ENCODE results near the gene SUPT20H. TPM values are rescaled to one million over a fixed set of nuclear protein-coding genes. Genes with fewer than 3 reads are reported as not detected.

SUPT20H gene
- total RNA-seq, 1 donor from 2014 or later = 34.1 TPM

DNA sequence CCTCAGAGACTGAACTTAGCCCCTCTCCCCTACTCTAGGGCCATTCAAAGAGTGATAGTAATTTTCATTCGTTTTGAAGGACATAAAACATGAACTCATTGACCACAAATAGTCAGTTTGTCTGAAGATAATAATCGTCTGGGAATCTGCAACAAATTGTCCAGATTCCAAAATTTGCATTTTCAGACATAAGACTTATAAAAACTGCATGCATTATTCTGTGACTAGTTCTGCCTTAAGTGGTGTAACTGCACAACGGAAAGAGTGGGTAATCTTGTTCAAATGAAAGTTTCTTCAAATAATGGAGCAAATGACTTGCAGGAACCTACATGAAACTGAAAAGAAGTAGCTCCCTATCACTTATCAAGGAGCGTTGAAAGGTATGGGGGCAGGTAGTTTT lies 37.6 kb upstream of the SUPT20H start:
- Histone ChIP-seq H3K4me3 (no peak overlapping the region), H3K27me3 (no peaks in the 10 kb centered on the region), H3K36me3 (no peaks in the 10 kb centered on the region), H3K27ac (no peak overlapping the region), H3K9me3 (no peaks in the 10 kb centered on the region), H3K4me1 (no peaks in the 10 kb centered on the region)
- DNase-seq (ENCODE audit: extremely low spot score in 2 of 2) = no peak
- TF ChIP-seq POLR2A (IDR thresholded peaks at IDR 0.05) (no peak), POLR2AphosphoS5 (IDR thresholded peaks at IDR 0.05; ENCODE audit: insufficient read depth in 1 of 2, low read depth in 1 of 2) (no peak)
- TF ChIP-seq, protein P1, sequence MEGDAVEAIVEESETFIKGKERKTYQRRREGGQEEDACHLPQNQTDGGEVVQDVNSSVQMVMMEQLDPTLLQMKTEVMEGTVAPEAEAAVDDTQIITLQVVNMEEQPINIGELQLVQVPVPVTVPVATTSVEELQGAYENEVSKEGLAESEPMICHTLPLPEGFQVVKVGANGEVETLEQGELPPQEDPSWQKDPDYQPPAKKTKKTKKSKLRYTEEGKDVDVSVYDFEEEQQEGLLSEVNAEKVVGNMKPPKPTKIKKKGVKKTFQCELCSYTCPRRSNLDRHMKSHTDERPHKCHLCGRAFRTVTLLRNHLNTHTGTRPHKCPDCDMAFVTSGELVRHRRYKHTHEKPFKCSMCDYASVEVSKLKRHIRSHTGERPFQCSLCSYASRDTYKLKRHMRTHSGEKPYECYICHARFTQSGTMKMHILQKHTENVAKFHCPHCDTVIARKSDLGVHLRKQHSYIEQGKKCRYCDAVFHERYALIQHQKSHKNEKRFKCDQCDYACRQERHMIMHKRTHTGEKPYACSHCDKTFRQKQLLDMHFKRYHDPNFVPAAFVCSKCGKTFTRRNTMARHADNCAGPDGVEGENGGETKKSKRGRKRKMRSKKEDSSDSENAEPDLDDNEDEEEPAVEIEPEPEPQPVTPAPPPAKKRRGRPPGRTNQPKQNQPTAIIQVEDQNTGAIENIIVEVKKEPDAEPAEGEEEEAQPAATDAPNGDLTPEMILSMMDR (IDR thresholded peaks at IDR 0.05) = no peak
- intact Hi-C loops (cut with DNase I) = no loop called here

DNA sequence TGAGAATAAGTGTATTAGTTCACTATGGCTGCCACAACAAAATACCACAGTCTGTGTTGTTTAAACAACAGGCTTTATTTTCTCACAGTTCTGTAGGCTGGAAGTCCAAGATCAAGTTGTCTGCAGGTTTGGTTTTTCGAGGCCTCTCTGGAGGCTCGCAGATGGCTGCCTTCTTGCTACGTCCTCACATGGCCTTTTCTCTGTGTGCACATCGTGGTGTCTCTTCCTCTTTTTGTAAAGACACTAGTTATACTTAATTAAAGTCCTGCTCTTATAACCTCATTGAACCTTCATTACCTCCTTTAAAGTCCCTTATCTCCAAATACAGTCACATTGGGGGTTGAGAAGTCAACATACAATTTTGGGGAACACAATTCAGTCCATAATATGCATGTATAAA lies 35.4 kb upstream of the SUPT20H start:
- H3K27me3 ChIP-seq = no peaks in the 10 kb centered on the region
- TF ChIP-seq POLR2AphosphoS5 (IDR thresholded peaks at IDR 0.05; ENCODE audit: insufficient read depth in 1 of 2, low read depth in 1 of 2) = no peak
- no peak for TF ChIP-seq POLR2A (IDR thresholded peaks at IDR 0.05)
- TF ChIP-seq, protein P1 (IDR thresholded peaks at IDR 0.05) = no peak
- H3K36me3 ChIP-seq = no peaks in the 10 kb centered on the region
- intact Hi-C loops (cut with DNase I) = no loop called here
- no peak overlapping the region for H3K4me3 ChIP-seq
- no peaks in the 10 kb centered on the region for H3K9me3 ChIP-seq
- no peak for DNase-seq (ENCODE audit: extremely low spot score in 2 of 2)
- no peaks in the 10 kb centered on the region for H3K4me1 ChIP-seq
- H3K27ac ChIP-seq = no peak overlapping the region

DNA sequence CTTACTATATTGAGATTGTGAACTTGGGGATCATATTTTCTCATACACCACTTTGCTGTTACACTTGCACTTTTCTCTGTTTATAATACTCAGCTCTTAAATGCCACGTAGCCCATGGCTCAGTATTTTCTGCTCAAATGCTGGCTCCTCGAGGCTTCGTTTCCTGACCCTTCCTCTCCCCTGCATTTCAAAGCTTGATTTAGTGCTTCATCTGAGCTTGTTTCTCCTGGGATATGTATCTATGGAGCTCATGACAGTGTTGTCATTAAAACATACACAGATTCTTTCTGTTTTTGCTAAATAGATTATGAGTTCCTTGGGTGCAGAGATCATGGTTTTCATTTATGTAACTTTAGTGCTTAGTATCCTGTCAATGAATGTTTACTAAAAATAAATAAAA lies 34.6 kb upstream of the SUPT20H start:
- no peaks in the 10 kb centered on the region for H3K4me1 ChIP-seq
- no peaks in the 10 kb centered on the region for H3K36me3 ChIP-seq
- H3K27me3 ChIP-seq = no peaks in the 10 kb centered on the region
- TF ChIP-seq POLR2AphosphoS5 (IDR thresholded peaks at IDR 0.05; ENCODE audit: insufficient read depth in 1 of 2, low read depth in 1 of 2) = no peak
- TF ChIP-seq, protein P1 (IDR thresholded peaks at IDR 0.05) = no peak
- TF ChIP-seq POLR2A (IDR thresholded peaks at IDR 0.05) = no peak
- no peak overlapping the region for H3K4me3 ChIP-seq
- DNase-seq (ENCODE audit: extremely low spot score in 2 of 2) = no peak
- no peaks in the 10 kb centered on the region for H3K9me3 ChIP-seq
- intact Hi-C loops (cut with DNase I) = no loop called here
- no peak overlapping the region for H3K27ac ChIP-seq

DNA sequence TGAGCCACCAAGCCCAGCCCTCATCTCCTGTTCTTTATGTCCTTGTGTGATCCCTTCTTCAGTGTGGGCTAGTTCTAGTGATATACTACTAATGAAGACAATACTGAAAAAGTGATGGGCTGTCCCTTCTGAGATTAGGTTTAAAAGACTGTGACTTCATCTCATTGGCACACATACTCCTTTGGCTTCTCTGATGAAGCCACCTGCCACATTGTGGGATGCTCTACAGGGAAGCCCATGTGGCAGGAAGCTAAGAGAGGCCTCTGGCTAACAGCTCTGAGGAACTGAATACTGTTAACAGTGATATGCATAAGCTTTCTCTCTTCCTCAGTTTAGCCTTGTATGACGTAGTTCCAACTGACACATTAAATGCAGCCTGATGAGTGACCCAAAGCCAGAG lies 32.3 kb upstream of the SUPT20H start:
- Histone ChIP-seq H3K4me1 (no peaks in the 10 kb centered on the region), H3K27me3 (no peaks in the 10 kb centered on the region), H3K27ac (no peak overlapping the region), H3K36me3 (no peaks in the 10 kb centered on the region), H3K4me3 (no peak overlapping the region), H3K9me3 (no peaks in the 10 kb centered on the region)
- intact Hi-C loops (cut with DNase I) = no loop called here
- TF ChIP-seq POLR2AphosphoS5 (IDR thresholded peaks at IDR 0.05; ENCODE audit: insufficient read depth in 1 of 2, low read depth in 1 of 2) (no peak), POLR2A (IDR thresholded peaks at IDR 0.05) (no peak)
- TF ChIP-seq, protein P1 (IDR thresholded peaks at IDR 0.05) = no peak
- DNase-seq (ENCODE audit: extremely low spot score in 2 of 2) = no peak

DNA sequence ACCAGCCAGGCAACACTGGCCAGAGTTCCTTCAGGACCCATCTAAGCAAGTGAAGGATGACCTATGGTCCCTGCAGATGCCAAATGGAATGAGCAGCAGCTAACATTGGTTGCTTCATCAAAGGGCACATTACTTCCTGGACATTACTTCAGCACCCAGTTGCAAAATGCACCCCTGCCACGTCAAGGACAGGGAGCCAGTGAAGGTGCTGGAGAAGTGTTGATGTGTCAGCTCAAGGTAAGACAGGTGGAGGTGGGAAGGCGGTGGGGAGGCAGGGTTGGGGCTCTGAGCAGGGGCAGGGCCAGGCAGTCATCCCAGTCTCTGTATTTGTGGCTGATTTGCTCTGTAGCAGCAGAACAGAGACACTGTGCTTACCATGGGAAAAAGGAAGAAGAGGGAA lies 31.4 kb upstream of the SUPT20H start:
- no peaks in the 10 kb centered on the region for H3K27me3 ChIP-seq
- no peak overlapping the region for H3K27ac ChIP-seq
- no peak for DNase-seq (ENCODE audit: extremely low spot score in 2 of 2)
- TF ChIP-seq, protein P1 (IDR thresholded peaks at IDR 0.05) = no peak
- no peak overlapping the region for H3K4me3 ChIP-seq
- no peaks in the 10 kb centered on the region for H3K9me3 ChIP-seq
- intact Hi-C loops (cut with DNase I) = no loop called here
- H3K36me3 ChIP-seq = no peaks in the 10 kb centered on the region
- no peaks in the 10 kb centered on the region for H3K4me1 ChIP-seq

All from vagina (tissue), 2 donors.